ENCODE measurements around the gene DLG5.

Gene DLG5

DNA sequence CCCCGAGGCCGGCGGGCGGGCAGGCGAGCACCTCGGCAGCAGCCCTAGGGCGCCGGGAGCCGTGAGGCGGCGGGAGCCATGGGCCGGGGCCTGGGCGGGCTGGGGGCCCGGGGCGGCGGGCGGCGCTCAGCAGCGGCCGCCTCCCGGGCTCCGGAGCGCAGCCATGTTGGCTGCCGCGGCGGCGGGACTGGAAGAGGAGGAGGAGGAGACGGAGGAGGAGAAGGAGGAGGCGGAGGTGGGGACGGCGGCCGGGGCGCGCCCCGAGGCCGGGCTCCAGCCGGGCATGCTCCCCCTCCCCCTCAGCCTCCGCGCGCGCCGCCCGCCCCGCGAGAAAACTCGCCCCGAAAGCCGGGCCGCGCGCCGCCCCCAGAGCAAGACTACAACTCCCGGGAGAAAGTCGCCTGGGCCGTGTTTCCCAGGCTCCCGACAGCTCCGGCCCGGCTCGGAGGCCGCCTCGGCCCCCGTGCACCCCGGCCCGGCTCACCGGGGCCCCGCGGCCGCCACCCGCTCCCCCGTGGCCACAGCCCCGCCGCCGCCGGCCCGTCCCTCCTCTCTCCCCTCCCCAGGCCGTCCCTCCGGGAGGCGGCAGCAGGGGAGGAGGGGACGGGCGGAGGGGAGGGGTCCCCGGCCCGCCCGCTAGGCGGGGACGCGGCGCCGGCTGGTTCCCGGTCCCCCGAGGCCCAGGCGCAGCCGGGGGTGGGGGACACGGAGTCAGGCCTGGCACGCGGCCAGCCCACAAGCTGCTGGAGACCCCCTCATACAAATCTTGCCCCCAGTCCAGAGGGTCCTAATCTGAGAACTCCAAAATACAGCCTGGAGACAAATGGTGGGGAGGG, at the start of gene DLG5:
DLG5 (minus strand) TSS at position 190 of the 836 bp plus-strand sequence. CDS start 235 bp downstream, outside the sequence.
- peak in 1 of 2 experiments; percentile 31 for DNase-seq

GRCh38 chr10:77975086-77975666, 48.6 kb upstream of the DLG5 start:
- DNase-seq, result no peak

DNA sequence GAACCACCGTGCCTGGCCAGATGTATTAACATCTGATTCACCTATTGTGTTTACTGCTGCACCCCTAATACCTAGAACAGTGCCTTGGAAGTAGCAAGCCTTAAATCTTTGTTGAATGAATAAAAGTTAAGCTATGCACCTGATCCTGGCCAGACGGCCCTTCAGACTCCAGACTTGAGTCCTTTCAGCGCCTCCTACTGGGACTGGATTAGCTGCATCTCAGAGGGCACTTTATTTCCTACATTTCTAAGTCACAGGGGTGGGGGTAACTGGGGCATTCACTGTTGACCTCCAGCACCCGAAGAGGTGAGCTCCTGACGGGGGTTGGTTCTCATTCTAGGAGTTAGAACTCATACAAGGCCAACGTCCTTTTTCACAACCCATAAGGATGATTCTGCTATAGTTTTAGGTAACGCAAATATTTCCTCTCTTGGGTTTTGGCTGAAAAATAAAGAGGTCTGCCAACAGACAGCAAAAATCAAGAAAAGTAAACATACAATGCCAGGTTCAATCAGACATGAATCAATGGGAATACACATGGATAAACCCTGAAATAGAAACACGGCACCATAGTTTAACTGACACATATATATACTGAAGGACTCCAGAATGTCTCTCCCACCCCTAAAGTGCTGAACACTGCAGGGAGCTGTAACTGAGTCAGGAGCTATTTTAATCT, 48.0 kb upstream of the DLG5 start:
- DNase-seq, result no peak

GRCh38 chr10:77973276-77973675, 46.7 kb upstream of the DLG5 start:
- no peak for DNase-seq

- no peak for DNase-seq
These were observed 45.6 kb upstream of the DLG5 start for GRCh38 chr10:77972148-77972547.

- no peak for DNase-seq
These were observed 45.2 kb upstream of the DLG5 start for GRCh38 chr10:77971804-77972144.

- DNase-seq, result no peak
These were observed 44.6 kb upstream of the DLG5 start for GRCh38 chr10:77970869-77971803.

- no peak for DNase-seq
These were observed 42.6 kb upstream of the DLG5 start for GRCh38 chr10:77969114-77969513.

DNA sequence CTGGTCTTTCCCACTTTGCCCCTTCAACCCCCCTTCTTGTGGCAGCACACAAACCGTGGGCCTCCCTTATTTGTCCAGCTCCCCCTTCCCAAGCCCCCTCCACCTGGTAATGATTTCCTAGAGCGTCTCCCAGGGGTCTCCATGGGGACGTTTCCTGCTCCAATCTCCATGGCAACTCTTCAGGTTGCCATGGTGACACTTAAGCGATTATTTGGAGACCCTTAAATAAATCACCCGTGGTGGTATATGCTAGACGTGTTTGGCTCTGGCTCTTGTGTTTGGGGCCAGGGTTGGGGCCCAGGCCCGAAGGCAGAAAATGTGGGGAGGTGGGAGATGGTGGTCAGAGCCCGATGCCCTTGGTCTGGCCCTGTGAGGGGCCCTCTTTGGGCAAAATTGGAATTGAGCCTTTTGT, 41.1 kb upstream of the DLG5 start:
- no peak for DNase-seq

- no peak for DNase-seq
These were observed 38.7 kb upstream of the DLG5 start for GRCh38 chr10:77965294-77965693.

DNA sequence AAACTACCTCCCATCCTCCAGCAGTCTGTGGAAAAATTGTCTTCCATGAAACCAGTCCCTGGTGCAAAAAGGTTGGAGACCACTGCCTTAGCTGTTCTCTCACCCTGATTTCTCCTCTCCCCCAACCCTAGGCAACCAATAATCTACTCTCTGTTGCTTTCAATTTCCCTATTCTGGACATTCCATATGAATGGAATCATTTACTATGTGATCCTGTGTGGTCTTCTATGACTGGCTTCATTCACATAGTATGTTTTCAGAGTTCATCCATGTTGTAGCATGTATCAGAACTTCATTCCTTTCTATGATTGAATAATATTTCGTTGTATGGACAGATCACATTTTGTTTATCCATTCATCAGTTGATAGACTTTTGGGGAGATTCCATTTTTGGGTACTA, 38.3 kb upstream of the DLG5 start:
- DNase-seq, result no peak

DNA sequence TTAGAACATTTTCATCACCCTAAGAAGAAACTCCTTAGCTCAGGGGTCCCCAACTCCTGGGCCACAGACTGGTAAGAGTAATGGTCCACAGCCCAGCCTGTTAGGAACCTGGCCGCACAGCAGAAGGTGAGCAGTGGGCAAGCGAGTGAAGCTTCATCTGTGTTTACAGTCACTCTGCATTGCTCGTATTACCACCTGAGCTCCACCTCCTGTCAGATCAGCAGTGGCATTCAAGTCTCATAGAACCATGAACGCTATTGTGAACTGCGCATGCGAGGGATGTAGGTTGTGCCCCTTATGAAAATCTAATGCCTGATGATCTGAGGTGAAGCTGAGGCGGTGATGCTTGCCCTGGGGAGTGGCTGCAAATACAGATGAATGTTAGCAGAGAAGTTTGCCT, 37.3 kb upstream of the DLG5 start:
- DNase-seq, result no peak

GRCh38 chr10:77962350-77963146, 36.0 kb upstream of the DLG5 start:
- no peak for DNase-seq

DNA sequence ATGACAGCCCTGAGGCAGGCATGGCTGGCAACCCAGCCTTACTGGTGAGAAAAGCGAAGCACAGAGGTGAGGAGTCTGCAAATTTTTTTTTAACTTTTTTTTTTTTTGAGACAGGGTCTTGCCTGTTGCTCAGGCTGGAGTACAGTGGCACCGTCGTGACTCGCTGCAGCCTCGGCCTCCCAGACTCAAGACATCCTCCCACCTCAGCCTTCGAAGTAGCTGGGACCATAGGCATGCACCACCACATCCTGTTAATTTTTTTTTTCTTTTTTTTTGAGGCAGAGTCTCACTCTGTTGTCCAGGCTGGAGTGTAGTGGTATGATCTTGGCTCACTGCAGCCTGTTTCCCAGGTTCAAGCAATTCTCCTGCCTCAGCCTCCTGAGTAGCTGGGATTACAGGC, 35.1 kb upstream of the DLG5 start:
- DNase-seq, result no peak

GRCh38 chr10:77960829-77961329, 34.3 kb upstream of the DLG5 start:
- DNase-seq, result no peak

DNA sequence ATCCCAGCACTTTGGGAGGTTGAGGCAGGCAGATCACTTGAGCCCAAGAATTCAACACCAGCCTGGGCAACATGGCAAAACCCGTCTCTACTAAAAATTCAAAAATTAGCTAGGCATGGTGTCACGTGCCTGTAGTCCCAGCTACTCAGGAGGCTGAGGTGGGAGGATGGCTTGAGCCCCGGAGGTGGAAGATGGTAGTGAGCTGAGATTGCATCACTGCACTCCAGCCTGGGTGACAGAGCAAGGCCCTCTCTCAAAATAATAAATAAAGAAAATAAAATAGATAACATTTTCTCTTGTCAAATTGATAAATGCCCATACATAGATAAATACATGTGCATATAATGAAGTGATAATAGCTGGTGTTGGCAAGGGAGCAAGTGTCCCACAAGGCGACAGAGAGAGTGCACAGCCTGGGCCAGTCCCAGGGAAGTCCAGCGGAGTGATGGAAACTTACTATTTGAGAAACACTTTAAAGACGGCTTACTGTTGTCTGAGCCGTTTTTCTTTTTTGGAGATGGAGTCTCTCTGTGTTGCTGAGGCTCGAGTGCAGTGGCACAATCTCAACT, 33.4 kb upstream of the DLG5 start:
- DNase-seq, result no peak

GRCh38 chr10:77959384-77959783, 32.8 kb upstream of the DLG5 start:
- DNase-seq, result no peak

DNA sequence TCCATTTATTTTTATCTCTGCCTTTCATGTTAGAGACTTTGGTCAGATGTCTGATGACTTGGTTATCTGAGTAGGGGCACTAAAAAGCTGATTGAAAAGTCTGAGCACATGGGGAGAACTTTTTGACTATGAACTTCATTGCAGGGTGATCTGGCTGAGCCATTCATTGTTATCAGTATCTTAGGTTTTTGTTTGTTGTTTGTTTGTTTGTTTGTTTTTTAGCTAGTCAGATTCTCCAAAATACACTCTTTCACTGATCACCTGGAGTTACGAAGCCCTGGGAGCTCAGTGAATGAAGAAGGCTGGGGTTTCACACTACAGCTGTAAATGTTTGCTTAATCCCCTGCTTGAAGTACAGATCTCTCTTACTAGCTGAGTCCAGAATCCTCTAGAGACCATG, 28.6 kb upstream of the DLG5 start:
- no peak for DNase-seq

DNA sequence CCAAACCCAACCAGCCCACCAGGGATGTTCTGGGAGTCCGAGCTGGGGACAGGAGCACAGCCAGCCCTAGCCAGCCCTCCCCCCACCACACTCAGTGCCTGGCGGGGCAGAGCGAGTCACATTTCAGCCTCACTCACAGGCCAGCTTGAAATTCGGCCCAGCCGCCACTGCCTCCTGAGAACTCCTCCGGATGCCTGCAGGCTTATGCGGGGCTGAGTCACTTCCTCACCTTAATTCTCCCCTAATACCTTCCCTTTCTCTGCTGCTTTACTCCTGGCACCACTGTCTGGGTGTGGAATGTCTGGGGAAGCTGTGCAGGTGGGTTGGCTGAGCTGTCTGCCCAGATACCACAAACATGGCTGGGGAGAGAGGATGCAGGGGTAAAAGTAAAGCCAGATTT, 22.6 kb upstream of the DLG5 start:
- no peak for DNase-seq

GRCh38 chr10:77946084-77946483, 19.5 kb upstream of the DLG5 start:
- DNase-seq, result no peak

DNA sequence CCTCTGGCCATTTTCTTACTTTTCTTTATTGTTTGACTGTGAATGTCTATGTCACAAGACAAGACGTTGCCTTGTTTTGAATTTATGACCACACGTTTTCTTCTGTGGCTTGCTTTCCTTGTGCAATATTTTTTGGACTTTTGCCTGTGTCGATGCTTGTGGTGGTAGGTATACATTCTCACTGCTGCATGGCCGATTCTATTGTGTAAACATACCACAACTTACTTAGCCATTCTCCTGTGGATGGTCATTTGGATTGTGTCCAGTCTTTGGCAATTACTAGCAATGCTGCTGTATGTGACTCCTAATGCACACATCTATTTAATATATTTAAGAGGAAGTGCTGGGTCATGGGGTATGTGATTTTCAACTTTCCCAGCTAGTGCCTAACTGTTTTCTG, 18.0 kb upstream of the DLG5 start:
- DNase-seq, result no peak
